Panc1 (cell line): ENCODE results near the gene WFS1.

Experiments used
- POLR2AphosphoS5 ChIP-seq: IDR thresholded peaks from 2 replicates; pipeline ENCODE4 v1.6.1; 2012; ENCODE audit warnings: mild to moderate bottlenecking, low read depth, low read length, moderate library complexity
- TF ChIP-seq, protein P1 (sequence below): fragments of 450-650 bp; IDR thresholded peaks from 2 replicates; pipeline ENCODE4 v1.5.1; 2017; ENCODE audit warnings: mild to moderate bottlenecking

DNA sequence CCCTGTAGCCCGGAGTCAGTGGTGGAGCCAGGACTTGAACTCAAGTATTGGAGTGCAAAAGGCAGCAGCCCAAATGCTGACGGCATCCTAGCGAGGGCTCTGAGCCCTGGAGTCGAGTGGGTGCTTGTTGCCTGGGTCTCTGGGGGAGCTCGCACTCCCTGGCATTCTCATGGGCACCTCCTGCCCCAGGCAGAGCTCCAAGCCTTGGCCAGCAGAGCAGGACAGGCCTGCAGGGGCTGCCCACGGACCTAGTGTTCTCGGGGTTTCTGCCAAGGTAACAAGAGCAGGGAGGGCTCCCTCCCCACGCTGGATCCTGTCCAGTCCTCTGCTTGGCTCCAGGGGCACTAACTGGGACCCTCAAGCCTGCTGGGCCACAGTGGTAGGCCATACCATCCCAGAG lies 17.6 kb upstream of the WFS1 start:
- TF ChIP-seq, protein P1, sequence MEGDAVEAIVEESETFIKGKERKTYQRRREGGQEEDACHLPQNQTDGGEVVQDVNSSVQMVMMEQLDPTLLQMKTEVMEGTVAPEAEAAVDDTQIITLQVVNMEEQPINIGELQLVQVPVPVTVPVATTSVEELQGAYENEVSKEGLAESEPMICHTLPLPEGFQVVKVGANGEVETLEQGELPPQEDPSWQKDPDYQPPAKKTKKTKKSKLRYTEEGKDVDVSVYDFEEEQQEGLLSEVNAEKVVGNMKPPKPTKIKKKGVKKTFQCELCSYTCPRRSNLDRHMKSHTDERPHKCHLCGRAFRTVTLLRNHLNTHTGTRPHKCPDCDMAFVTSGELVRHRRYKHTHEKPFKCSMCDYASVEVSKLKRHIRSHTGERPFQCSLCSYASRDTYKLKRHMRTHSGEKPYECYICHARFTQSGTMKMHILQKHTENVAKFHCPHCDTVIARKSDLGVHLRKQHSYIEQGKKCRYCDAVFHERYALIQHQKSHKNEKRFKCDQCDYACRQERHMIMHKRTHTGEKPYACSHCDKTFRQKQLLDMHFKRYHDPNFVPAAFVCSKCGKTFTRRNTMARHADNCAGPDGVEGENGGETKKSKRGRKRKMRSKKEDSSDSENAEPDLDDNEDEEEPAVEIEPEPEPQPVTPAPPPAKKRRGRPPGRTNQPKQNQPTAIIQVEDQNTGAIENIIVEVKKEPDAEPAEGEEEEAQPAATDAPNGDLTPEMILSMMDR: no peak
- TF ChIP-seq POLR2AphosphoS5: no peak
